ENCODE data around the gene CCDC160. TPM values are rescaled to one million over a fixed set of nuclear protein-coding genes. Genes with fewer than 3 reads are reported as not detected.
"Not testable (repeated sequence)": the region's sequence is repeated elsewhere in the genome, so short reads cannot be mapped to it uniquely, and the experiment has no call there.

The CCDC160 gene
- 1.9 TPM for total RNA-seq

DNA sequence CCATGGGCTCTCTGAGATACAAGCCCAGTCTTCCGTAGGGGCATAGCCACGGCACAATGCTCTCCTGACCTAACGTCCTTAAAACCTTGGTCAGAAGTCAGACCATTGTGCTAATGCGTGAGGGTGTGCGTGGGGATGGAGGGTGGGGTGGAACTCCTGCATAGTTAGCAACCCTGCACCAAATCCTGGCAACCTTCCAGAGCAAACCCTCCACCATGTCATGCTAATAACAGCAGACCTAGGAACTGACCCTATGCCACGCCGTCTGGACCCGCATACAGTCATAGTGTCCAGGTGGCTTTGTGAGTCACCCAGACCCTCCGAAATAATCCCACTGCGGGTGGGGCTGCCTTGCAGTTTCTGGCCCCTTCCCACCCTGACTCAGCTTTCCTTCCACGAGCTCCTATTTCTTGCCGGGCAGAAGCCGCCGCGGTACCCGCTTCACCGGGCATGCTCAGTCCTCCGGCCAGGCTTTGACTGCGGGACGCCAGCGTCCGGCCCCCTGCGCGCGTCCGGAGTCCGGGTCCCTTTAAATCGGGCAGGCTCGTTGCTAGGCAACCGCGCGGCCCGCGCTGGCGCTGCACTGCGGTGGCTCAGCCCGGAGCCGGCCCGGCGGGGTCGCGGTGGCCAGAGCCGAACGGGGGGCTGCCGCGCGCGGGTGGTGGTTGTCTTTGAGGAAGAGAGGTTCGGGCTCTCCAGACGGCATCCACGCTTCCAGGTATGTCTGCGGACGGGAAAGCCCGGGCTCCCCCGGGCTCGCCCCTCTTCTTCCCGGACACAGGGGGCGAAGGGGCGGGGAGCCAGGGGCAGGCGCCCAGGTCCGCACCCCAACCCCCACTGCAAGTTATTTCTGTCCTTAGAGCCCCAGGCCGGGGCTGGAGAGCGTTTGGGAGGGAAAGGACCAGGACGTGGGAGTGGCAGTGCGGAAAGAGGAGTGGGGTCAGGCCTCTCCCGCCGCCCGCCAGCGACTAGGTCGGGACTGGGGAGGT lies at the start of gene CCDC160:
Gene CCDC160, plus strand, starts transcription at position 557 of the 989 bp plus-strand sequence. CDS start 7,619 bp downstream, outside the sequence.
- intact Hi-C loops (cut with DNase I): no loop called here
- peak; percentile 80 for DNase-seq (ENCODE audit: low spot score)

DNA sequence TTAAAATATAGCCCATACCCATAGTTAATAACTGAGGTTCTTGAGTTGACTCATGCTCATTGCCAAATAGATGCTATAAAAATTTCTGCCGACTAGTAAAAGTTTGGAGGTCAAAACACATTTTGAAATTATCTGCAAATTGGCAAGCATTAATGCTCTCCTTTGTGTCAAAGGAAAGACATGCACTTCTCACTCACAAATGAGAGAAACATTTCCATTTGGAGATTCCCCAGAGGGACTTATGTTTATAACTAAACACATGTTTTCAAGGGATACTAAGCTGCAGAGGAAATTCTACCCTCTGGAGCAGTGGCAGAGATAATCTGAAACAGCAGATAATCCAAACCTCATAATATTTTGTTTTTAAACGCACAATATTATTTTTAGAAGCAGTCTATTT lies 45.7 kb upstream of the CCDC160 start:
- no peak for DNase-seq (ENCODE audit: low spot score)
- intact Hi-C loops (cut with DNase I): no loop called here

More for the DNA sequence above, at the start of gene CCDC160:
- ATAC-seq: peak; percentile 80

DNA sequence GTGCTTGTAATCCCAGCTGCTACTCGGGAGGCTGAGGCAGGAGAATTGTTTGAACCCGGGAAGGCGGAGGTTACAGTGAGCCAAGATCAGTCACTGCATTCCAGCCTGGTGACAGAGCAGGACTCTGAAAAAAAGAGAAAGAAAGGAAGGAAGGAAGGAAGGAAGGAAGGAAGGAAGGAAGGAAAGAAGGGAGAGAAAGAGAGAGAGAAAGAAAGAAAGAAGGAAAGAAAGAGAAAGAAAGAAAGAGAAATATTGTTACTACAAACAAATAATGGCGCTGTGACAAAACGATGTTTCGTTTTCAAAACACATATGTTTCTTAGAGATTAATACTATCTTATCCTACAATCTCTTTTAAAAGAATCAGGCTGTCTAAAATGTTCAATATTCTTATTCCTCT lies 42.1 kb upstream of the CCDC160 start:
- intact Hi-C loops (cut with DNase I): no loop called here
- ATAC-seq (no peak), DNase-seq (ENCODE audit: low spot score) (no peak)

More for the DNA sequence above, 45.7 kb upstream of the CCDC160 start:
- peak; percentile 58 for ATAC-seq

DNA sequence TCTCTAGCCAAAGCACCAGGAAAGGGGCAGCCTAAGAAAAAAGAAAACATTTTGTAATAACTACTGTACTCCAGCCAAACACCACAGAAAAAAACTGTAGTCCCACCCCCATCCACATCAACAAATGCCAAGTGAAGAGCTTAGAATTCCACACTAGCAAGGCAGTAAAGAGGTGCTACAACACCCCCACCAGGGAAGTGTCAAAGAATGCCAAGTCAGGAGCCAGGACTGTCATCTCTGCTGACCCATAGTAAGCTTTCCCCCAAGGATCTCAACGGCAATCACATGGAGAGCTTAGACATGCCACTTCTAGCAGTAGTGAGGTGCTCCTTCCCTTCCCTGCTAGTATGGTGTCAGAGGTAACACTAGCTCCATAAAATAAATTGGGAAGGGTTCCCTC lies 34.4 kb upstream of the CCDC160 start:
- DNase-seq (ENCODE audit: low spot score) (no peak), ATAC-seq (no peak)
- intact Hi-C loops (cut with DNase I): no loop called here

DNA sequence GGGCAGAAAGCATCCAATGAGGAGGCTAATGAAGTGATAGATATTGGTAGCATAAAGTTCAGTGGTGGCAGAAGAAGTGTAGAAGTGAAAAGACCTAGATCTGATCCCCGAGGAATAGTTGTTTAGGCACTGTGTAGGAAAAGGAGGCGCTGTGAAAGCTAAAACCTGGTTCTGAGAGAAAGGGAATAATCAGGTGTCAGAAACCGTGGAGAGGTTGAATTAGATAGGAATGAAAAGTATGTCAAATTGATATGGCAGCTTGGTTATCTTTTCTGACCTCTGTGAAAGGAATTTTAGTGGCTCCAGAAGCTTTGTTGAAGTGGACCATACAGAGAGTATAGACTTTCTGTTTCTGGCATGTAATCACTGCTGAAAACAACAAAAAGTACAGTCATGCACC lies 30.8 kb upstream of the CCDC160 start:
- intact Hi-C loops (cut with DNase I): no loop called here
- DNase-seq (ENCODE audit: low spot score) (no peak), ATAC-seq (no peak)

DNA sequence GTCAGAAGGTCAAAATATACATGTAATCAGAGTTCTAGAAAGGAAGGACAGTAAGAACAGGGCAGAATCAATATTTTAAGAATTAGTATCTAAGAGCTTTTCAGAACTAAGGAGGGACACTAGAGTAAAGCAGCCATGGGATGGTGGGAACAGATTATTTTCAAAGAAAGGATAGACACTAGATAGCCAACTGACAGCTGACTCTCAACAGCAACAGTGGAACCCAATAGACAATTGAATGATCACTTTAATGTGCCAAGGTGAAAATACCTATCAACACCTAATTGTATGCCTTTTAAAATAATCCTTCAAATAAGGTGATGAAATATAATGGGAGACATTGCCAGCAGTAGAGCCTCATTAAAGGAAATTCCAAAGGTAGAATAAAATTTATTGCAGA lies 26.5 kb upstream of the CCDC160 start:
- intact Hi-C loops (cut with DNase I): no loop called here
- ATAC-seq: no peak
- no peak for DNase-seq (ENCODE audit: low spot score)

DNA sequence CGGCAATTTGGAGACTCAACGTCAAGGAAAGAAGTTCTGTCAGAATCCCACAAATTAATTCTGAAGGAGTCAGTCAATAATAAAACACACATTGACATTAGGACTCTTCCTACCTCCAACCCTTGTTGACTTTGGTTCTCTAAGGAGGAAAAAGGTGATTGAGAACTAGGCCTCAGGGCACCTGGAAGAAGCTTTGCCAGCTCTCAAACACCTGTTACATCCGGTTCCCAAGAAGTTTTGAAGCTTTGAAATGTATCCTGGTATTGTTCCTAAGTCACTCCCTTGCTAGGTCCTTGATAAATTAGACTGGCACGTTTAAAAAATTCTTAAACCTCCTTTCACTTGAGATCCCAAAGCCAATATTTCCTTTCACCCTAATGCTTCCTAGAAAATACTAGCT lies 1.7 kb upstream of the CCDC160 start:
- intact Hi-C loops (cut with DNase I): no loop called here
- ATAC-seq: no peak

DNA sequence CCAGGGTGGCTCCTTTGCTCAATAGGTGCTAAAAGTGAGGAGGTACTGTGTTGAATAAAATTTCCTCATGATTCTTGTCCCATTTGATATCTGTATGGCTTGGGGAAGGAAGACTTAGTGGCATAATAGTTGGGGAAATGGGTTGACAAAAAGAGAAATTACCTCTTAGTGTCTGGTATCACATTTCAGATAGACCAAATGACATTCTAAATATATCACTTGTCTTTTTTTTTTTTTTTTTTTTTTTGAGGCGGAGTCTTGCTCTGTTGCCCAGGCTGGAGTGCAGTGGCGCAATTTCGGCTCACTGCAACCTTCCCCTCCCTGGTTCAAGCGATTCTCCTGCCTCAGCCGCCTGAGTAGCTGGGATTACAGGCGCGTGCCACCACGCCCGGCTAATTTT lies 1.2 kb downstream of the CCDC160 start:
- ATAC-seq; DNase-seq (ENCODE audit: low spot score); intact Hi-C loops (cut with DNase I): not testable (repeated sequence)

More for the DNA sequence above, 1.7 kb upstream of the CCDC160 start:
- no peak for DNase-seq (ENCODE audit: low spot score)

DNA sequence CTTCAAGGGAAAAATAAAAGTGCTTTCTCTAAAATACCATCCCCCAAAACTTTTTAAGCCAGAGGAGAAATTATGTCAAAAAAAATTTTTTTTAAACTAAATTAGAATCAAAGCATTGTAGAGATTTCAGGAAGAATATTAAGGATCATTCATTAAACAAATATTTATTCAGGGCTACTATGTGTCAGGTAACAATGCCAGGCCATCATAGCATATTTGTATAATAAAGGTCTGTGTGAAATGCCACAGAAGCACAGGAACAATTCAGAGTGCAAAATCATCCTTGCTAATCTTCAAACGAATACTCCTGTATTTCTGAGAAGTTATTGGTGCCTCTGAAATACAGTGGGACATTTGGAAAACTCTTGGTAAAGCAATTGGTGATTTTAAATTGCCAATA lies 2.0 kb downstream of the CCDC160 start:
- intact Hi-C loops (cut with DNase I): no loop called here
- DNase-seq (ENCODE audit: low spot score) (no peak), ATAC-seq (no peak)

DNA sequence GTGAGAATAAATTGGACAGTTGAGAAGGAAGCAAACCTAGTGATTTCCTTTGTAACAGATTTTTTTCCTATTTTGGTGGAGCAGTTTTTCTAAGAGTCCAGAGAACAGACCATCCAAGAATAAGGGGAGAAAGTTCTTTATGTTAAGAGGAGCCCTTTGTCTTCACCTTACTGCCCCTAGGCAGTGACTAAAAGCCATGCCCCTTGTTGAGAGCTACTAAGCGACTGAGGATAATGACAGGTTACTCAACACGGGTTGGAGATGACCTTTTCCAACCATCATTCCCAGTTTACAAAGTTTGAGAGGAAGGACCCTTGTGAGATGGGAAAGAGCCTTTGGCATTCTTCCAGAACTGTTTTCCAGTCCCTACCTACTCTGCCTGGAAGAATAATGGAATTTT lies 3.2 kb downstream of the CCDC160 start:
- intact Hi-C loops (cut with DNase I): no loop called here
- ATAC-seq (no peak), DNase-seq (ENCODE audit: low spot score) (no peak)

DNA sequence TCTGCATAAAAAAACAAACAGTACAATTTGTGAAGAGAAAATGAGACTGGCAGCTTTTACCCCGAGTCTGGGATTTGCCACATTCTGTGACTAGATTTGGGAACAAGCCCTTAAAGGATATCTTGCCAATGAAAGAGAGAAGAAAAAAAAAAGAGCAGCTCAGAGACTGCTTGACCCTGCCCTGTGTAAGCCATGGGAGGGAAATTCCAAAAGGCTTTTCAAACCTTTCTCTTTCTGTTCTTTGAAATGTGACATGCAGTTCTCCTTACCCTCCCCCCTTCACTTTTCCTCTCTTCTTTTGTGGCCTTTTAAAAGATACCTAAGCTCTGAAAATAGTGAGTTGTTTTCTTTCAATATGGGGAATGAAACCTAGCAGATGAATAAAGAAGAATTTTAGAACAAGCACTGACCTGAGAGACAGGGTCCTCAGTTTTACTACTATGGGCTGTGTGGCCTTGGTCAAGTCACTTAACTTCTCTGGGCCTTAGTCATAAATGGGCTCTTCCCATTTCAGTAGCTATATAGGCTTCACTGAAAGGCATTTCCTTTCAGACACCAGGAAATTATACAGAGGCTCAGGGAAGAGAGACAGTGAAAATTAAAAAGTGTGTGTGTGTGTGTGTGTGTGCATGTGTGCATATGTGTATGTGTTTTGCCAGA lies 5.1 kb downstream of the CCDC160 start:
- intact Hi-C loops (cut with DNase I): no loop called here
- DNase-seq (ENCODE audit: low spot score) (no peak), ATAC-seq (no peak)

DNA sequence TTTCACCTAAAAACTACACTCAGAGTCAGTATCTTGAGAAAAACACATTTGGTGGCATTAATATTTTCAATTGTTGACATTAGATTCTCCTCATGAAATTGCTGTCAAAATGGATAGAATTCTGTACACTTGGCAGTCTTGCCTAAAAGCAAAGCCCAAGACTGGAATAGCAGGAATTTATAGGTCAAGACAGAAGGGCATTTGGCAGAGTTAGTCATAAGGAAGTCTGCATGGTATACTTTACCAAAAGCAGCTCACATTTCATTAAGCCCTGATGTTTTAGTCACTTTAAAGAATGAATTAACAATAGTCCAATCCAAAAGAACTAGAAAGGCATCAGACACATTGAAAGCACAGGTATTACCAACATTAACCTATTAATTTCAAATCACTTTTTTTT lies 7.1 kb downstream of the CCDC160 start:
- DNase-seq (ENCODE audit: low spot score): no peak
- no peak for ATAC-seq
- intact Hi-C loops (cut with DNase I): no loop called here

DNA sequence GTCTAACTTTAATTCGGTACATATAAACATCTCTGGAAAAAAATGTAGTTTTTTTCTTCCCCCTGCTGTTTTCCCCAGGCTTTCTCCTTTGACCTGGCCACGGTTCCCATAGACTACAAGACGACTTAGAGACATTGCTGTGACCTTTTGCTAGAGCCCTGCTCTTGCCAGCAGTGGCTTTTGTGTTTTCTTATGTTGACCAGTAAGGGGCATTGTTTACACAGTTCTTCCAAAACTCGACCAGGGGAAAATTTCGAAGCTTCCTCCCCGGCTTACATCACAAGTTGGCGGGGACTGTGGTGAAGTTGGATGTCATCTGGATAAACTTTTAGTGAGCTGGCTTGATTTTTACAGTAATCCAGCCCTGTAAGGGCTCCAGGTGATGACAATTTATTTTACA lies 9.3 kb downstream of the CCDC160 start:
- ATAC-seq: no peak
- intact Hi-C loops (cut with DNase I): no loop called here
- DNase-seq (ENCODE audit: low spot score): no peak

DNA sequence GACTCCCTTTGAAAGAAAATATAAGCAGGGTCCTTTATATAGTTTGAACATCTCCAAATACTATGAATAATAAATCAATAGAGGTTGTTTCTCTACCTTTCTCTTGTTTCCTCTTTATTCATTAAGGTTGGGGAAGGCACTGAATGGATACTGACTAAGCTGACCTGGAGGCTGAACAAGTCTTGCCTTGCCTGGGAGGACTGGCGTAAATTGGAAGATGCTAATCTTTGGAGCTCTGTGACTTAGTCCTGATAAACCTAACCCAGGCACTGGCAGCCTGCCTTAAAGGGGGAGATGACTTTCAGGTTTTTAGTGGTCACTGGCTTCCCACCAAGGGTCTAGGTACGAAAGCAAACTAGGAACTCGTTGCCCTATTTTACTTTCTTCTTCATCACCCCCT lies 10.5 kb downstream of the CCDC160 start:
- ATAC-seq: no peak
- intact Hi-C loops (cut with DNase I): no loop called here

DNA sequence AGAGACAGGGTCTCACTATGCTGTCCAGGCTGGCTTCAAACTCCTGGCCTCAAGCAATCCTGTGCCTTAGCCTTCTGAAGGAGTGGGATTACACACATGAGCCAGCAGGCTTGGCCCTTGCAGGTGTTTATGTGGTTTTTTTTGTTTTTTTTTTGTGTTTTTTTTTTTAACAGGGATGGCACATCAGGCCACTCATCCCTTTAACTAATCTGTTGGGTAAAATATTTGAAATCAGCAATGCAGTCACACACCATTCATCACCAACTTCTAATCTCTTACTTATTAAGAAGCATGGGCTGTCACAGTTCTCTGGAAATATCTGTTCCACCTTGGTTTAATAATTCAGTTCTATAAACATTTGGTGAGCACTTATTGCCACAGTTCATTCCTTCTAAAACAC lies 12.3 kb downstream of the CCDC160 start:
- intact Hi-C loops (cut with DNase I): no loop called here
- DNase-seq (ENCODE audit: low spot score) (no peak), ATAC-seq (no peak)

More for the DNA sequence above, 10.5 kb downstream of the CCDC160 start:
- no peak for DNase-seq (ENCODE audit: low spot score)

DNA sequence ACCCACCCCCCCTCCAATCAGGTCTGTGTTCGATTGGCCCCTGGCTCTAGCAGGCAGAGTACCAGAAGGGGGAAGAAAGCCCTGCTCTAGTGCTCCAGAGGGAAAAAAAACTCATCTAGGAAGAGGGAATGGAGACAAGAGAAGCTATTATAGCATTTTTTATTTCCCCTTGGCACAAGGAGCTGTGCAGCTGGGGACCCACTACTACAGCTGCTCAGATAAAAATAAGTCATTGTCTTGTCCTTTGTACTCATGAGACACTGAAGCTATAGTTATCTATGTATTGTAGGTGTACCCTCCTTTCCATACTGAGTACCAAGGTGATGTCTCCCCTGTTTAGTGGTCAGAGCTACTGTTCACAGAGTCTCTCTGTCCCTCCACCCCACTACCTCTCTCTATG lies 14.3 kb downstream of the CCDC160 start:
- ATAC-seq (no peak), DNase-seq (ENCODE audit: low spot score) (no peak)
- intact Hi-C loops (cut with DNase I): no loop called here

DNA sequence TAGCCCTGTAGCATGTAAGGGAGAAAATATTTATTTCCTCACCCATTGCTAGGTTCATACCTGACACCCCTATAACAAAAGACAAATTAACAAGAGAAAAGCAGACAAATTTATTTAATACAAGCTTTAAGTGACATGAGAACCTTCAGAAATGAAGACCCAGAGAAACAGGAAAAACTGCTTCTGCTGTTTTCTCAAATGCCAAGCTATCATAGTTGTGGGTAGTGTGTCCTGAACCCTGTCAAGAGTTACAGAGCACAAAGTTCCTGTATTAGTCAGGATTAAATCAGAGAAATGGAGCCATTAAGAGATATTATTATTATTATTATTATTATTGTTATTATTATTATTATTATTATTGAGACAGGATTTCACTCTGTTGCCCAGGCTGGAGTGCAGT lies 17.5 kb downstream of the CCDC160 start:
- DNase-seq (ENCODE audit: low spot score): no peak
- ATAC-seq: no peak
- intact Hi-C loops (cut with DNase I): no loop called here

DNA sequence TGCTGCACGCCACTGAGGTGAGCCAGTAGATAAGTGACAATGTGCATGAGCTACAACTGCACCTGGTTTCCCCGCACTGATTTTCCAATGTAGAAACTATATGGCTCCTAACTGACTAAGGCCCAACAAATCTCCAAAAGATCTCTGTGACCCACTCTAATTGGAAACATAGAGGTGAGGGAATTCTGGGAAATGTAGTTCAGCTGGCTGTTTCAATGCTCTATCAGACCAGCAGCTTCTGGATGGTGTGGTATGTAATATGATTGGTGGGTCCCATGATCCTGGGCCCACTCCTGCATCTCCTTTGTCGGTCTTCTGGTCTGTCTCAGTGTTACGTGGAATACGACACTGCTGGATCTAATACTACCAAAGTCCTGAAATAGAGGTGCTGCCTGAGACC lies 18.6 kb downstream of the CCDC160 start:
- ATAC-seq (no peak), DNase-seq (ENCODE audit: low spot score) (no peak)
- intact Hi-C loops (cut with DNase I): no loop called here

DNA sequence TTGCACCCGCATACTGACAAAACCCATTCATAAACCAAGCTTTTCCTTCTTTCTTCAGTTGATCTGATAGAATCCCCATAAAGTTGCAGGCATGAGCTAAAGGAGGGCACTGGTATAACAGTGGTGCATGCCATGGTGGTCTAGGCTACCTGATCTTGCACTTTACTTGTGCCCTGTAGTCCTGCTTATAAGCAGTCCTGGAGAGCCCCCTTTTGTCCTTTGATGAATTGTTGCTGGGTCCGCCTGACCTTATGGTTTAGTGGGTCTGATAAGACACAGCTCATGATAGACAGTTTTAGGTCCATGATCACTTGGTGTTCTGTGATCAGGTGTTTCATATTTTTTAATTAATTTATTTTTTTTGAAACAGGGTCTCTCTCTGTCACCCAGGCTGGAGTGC lies 19.7 kb downstream of the CCDC160 start:
- ATAC-seq (no peak), DNase-seq (ENCODE audit: low spot score) (no peak)
- intact Hi-C loops (cut with DNase I): no loop called here

DNA sequence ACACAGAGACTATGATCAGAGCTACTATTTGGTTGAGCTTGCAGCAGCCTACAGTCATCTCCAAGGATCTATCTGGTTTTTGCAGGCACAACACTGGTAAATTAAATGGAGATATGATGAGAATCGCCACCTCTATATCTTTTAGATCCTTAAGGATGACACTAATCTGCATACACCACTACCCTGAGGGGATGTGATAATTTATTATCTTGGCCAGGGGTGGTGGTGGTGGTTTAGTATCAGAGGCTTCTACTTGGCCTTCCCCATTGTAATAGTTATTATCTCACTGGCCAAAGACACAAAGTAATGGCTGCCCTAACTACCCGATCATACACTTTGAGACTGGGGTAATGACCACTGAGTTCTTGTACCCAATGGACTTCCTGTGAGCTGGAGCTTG lies 21.2 kb downstream of the CCDC160 start:
- ATAC-seq (no peak), DNase-seq (ENCODE audit: low spot score) (no peak)
- intact Hi-C loops (cut with DNase I): no loop called here

Measured in sciatic nerve (tissue), 2 donors.